GM23248 (cell line): ENCODE data around the gene HABP2. TPM values are rescaled to one million over a fixed set of nuclear protein-coding genes. Genes with fewer than 3 reads are reported as not detected.

Source experiments
- DNase-seq: peaks from one replicate; pipeline ENCODE4 v3.0.0-alpha.2; 2015
- H2AFZ ChIP-seq: fragments of 200-600 bp; sonication (generic); 2 replicates; pipeline ENCODE4 v1.6.1; 2016; ENCODE audit warnings: antibody characterized with exemption
- H3F3A ChIP-seq: fragments of 200-600 bp; sonication (generic); 2 replicates; pipeline ENCODE4 v1.6.1; 2016; ENCODE audit warnings: mild to moderate bottlenecking, antibody characterized with exemption, mixed run types; ENCODE audit not compliant: insufficient read depth
- H3K27ac ChIP-seq: fragments of 200-600 bp; sonication (generic); 2 replicates; pipeline ENCODE4 v1.5.1; 2016; ENCODE audit warnings: mild to moderate bottlenecking
- H3K27me3 ChIP-seq: fragments of 200-600 bp; sonication (generic); replicated peaks from 2 replicates; pipeline ENCODE4 v1.6.1; 2016; ENCODE audit warnings: mild to moderate bottlenecking; ENCODE audit not compliant: insufficient read depth
- H3K36me3 ChIP-seq: fragments of 200-600 bp; sonication (generic); 2 replicates; pipeline ENCODE4 v1.6.1; 2016; ENCODE audit warnings: low read depth, mild to moderate bottlenecking
- H3K4me1 ChIP-seq: fragments of 200-600 bp; sonication (generic); 2 replicates; pipeline ENCODE4 v1.6.1; 2016; ENCODE audit warnings: mild to moderate bottlenecking; ENCODE audit not compliant: insufficient read depth
- H3K4me2 ChIP-seq: fragments of 200-600 bp; sonication (generic); one replicate; pipeline ENCODE4 v1.6.1; 2016; ENCODE audit warnings: mild to moderate bottlenecking; ENCODE audit not compliant: unreplicated experiment
- H3K4me3 ChIP-seq: fragments of 200-600 bp; sonication (generic); 2 replicates; pipeline ENCODE4 v1.5.1; 2016; ENCODE audit warnings: mild to moderate bottlenecking
- H3K79me2 ChIP-seq: fragments of 200-600 bp; sonication (generic); 2 replicates; pipeline ENCODE4 v1.6.1; 2016; ENCODE audit warnings: mild to moderate bottlenecking; ENCODE audit not compliant: insufficient read depth
- H3K9ac ChIP-seq: fragments of 200-600 bp; sonication (generic); 2 replicates; pipeline ENCODE4 v1.6.1; 2016; ENCODE audit warnings: mild to moderate bottlenecking
- H3K9me2 ChIP-seq: fragments of 200-600 bp; sonication (generic); 2 replicates; pipeline ENCODE4 v1.6.1; 2016; ENCODE audit warnings: mixed run types, mild to moderate bottlenecking, moderate library complexity; ENCODE audit not compliant: insufficient read depth
- H3K9me3 ChIP-seq: fragments of 200-600 bp; sonication (generic); one replicate; pipeline ENCODE4 v1.6.1; 2017; ENCODE audit warnings: low read depth
- H4K20me1 ChIP-seq: fragments of 200-600 bp; sonication (generic); 2 replicates; pipeline ENCODE4 v1.6.0; 2016; ENCODE audit not compliant: insufficient read depth
- EZH2 ChIP-seq: fragments of 200-600 bp; sonication (generic); IDR thresholded peaks from 2 replicates; pipeline ENCODE4 v1.6.1; 2018; ENCODE audit warnings: antibody characterized with exemption, mild to moderate bottlenecking; ENCODE audit not compliant: insufficient read depth, poor library complexity, severe bottlenecking
- EZH2phosphoT487 ChIP-seq: fragments of 200-600 bp; sonication (generic); IDR thresholded peaks from 2 replicates; pipeline ENCODE4 v1.6.1; 2018; ENCODE audit warnings: antibody characterized with exemption, moderate library complexity, mild to moderate bottlenecking, low read depth; ENCODE audit not compliant: insufficient read depth
- WGBS, 2 experiments: methylation state at CpG; one replicate each; pipeline ENCODE4 v1.1.6; 2015 to 2017; ENCODE audit warnings: low lambda C conversion rate in 2 of 2, low coverage in 1 of 2; ENCODE audit errors: missing lambda C conversion rate in 2 of 2; 5-methylcytosine and 5-hydroxymethylcytosine counted together
- in situ Hi-C: fragments of 300-500 bp; cut with MboI; formaldehyde crosslinking; loops from 2 replicates; pipeline ENCODE4 v1.15.0; 2020
- polyA plus RNA-seq: library from polyadenylated mRNA; unstranded; fragments of >200 nt; fragmentation: Nextera tagmentation; extraction: Ambion mirVana; gene quantifications from 2 replicates; pipeline ENCODE4 v1.2.1, GENCODE V29; 2016
- total RNA-seq: library from RNA; depleted of rRNA; stranded (reverse); fragments of >200 nt; shearing (Covaris generic); gene quantifications from 2 replicates; pipeline ENCODE4 v1.2.3, GENCODE V29; 2014; rRNA removed

HABP2 gene
- total and polyA plus RNA-seq, 2 experiments from 2014 or later = not detected

DNA sequence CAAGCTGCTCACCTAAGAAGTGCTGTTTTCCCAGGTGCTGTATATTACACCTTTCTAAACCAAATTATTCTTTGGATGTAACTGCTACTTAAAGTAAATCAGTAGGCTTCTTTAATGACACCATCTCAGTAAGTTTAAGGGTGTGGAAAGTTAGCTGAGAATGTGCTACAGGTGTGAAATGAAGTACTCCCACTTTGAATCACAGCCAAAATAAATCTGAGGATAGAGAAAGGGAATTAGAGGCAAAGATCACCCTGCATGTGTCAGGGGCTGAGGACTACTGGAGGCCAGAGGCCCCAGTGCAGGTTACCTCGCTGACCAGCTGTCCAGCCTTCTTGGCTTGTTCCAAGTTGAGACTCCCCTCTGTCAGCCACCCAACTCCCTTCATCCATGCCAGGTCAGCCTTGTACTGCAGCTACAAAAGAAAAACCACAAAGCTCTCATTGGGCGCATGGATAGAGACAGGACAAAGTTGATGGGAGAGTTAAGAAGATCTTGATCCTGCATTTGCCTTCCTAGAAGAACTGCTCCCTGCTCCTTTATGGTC, 75.8 kb downstream of the HABP2 start:
- no peak overlapping the region for H3K4me2 ChIP-seq
- no peaks in the 10 kb centered on the region for H3K79me2 ChIP-seq
- DNase-seq = no peak
- H3K27me3 ChIP-seq = peaks cover 40% of the 10 kb centered on the region
- TF ChIP-seq EZH2phosphoT487 (no peak), EZH2 (no peak)
- H3K9me3 ChIP-seq = no peaks in the 10 kb centered on the region
- in situ Hi-C loops = no loop called here
- no peak overlapping the region for H2AFZ ChIP-seq
- no peaks in the 10 kb centered on the region for H3K36me3 ChIP-seq
- H3K9me2 ChIP-seq = no peaks in the 10 kb centered on the region
- H3F3A ChIP-seq = no peaks in the 10 kb centered on the region
- no peak overlapping the region for H3K27ac ChIP-seq
- no peak overlapping the region for H3K4me3 ChIP-seq
- H3K4me1 ChIP-seq = no peaks in the 10 kb centered on the region
- no peaks in the 10 kb centered on the region for H4K20me1 ChIP-seq
- H3K9ac ChIP-seq = no peak overlapping the region
- WGBS, 2 experiments = 32 to 50% methylated on average over 2 of the region's 2 CpGs

DNA sequence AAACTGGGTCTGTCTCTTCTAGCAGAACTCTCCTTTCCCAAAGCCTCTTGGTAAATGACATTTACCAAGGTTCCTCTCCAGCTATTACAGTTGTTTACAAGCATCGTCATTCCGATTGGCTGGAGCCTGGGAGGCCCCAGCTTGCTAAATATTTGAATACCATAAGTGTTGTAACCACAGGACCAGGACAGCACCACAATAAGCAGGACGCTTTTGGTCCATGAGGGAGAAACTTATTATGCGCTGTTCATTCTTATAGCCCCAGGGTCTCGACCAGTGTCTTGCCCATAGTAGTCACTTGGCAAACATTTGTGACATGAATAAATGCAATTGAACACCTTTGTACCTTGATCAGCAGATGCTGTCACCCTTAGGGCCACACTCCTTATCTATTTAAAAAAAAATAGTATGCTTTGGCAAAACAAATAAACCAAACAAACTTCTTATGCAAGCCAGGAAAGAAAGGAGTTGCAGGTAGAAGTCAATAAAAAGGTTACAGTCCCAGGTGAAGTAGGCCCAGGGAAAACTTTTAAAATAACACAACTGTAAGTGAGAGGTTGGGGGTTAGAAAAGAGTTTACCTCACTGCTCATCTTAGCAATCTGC, 78.2 kb downstream of the HABP2 start:
- Histone ChIP-seq H3F3A (no peaks in the 10 kb centered on the region), H3K4me1 (no peaks in the 10 kb centered on the region), H3K4me2 (no peak overlapping the region), H3K4me3 (no peak overlapping the region), H3K9me3 (no peaks in the 10 kb centered on the region), H3K79me2 (no peaks in the 10 kb centered on the region), H3K27me3 (peaks cover 28% of the 10 kb centered on the region), H3K36me3 (no peaks in the 10 kb centered on the region), H3K9ac (no peak overlapping the region), H4K20me1 (no peaks in the 10 kb centered on the region), H2AFZ (no peak overlapping the region), H3K9me2 (no peaks in the 10 kb centered on the region), H3K27ac (no peak overlapping the region)
- 71 to 81% methylated on average over 5 of the region's 5 CpGs for WGBS, 2 experiments
- in situ Hi-C loops = no loop called here
- DNase-seq = no peak
- TF ChIP-seq EZH2phosphoT487 = no peak
- TF ChIP-seq EZH2 = no peak

DNA sequence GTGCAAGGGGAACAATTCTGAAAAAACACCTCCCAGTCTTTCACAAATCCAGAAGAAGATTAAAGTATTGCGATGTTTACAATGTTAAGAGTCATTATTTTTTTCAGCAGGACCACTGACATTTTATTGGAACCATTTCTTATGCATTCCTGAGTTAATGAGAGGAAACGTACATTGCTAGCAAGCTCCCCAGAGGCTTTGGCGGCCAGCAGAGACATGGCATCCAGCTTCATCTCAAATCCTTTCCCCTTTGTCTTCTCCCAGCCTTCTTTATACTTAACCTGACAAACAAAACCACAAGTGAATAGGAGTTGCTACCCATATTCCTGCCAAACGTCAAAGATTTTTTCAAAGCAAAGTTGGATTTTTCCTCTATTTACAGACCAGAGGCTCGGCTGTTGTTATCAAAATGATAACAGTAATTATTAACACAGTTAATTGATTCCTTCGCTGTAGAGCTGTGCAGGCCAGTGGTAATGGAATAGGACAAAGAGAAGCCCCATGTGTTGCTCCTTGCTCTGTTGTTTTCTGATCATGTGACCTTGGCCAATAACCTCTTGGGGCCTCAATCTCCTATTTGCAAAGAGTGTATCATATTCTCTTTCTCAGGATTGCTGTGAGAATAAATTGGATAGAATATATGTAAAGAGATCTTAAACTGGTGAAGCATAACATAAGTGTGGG, 79.0 kb downstream of the HABP2 start:
- H3F3A ChIP-seq = no peaks in the 10 kb centered on the region

More for the DNA sequence above, 79.0 kb downstream of the HABP2 start:
- peaks cover 20% of the 10 kb centered on the region for H3K27me3 ChIP-seq
- no peak overlapping the region for H3K4me2 ChIP-seq
- no peak for TF ChIP-seq EZH2
- TF ChIP-seq EZH2phosphoT487 = no peak
- no peak overlapping the region for H2AFZ ChIP-seq
- in situ Hi-C loops = no loop called here
- H3K9ac ChIP-seq = no peak overlapping the region
- WGBS, 2 experiments = 41 to 48% methylated on average over 6 of the region's 6 CpGs
- H3K27ac ChIP-seq = no peak overlapping the region
- H4K20me1 ChIP-seq = no peaks in the 10 kb centered on the region
- no peaks in the 10 kb centered on the region for H3K36me3 ChIP-seq
- no peaks in the 10 kb centered on the region for H3K79me2 ChIP-seq
- H3K4me3 ChIP-seq = no peak overlapping the region
- no peak for DNase-seq
- no peaks in the 10 kb centered on the region for H3K4me1 ChIP-seq
- H3K9me2 ChIP-seq = no peaks in the 10 kb centered on the region
- no peaks in the 10 kb centered on the region for H3K9me3 ChIP-seq

Other genes starting within 250 kb of the HABP2 start
- gene NRAP, start 111.0 kb downstream of the HABP2 start, total RNA-seq = not detected in 2 replicates
- gene NRAP, start 111.0 kb downstream of the HABP2 start, polyA plus RNA-seq = not detected in 2 replicates
- gene CASP7, start 126.9 kb downstream of the HABP2 start, total RNA-seq = 22.7 and 22.9 TPM in 2 replicates
- gene CASP7, start 126.9 kb downstream of the HABP2 start, polyA plus RNA-seq = 16.8 and 18.7 TPM in 2 replicates
- gene PLEKHS1, start 198.6 kb downstream of the HABP2 start, total RNA-seq = 0.38 TPM in 1 of 2 replicates, not detected in the other
- gene PLEKHS1, start 198.6 kb downstream of the HABP2 start, polyA plus RNA-seq = not detected in 2 replicates